ENCODE data around the gene CBX5.

DNA sequence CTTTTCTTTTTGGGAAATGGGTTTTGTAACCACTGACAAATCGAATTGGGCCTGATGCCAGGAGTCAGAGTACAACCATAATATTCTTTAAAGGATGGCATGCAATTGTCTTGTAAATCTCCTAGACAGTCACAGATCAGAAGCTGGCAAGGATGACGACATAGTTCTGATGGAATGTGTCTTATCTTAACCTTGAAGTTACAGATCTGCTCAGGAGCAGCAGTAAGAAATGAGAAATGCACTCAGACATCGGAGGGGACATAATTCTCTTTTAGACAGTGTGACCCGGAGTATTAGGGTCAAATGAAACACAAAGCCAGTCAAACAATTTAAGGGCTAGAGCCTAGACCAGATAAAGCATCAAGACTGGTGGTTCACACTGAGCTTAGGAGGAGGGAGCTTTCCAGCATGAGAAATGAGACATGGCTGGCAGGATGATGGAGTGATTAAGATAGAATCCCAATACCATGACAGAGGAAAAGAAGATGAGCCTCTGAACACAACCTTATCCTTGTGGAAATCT is 17.5 kb downstream of the CBX5 start:
- TF ChIP-seq EZH2 (IDR thresholded peaks at IDR 0.05; ENCODE audit: low read length) (no peak), CTCF (optimal IDR thresholded peaks at IDR 0.05 in 1 of 3, IDR thresholded peaks at IDR 0.05 in 1 of 3, conservative IDR thresholded peaks at IDR 0.05 in 1 of 3; ENCODE audit: extremely low read depth in 1 of 3, insufficient read depth in 2 of 3, low read length in 3 of 3) (no peak)

Data from keratinocyte (primary cell).